HepG2 (cell line): Measurements from ENCODE around the gene MMP25. TPM values are rescaled to one million over a fixed set of nuclear protein-coding genes. Genes with fewer than 3 reads are reported as not detected.

Experiments used
- MEIS1 ChIP-seq: sonication (generic); formaldehyde crosslinking; IDR thresholded peaks from 2 replicates; pipeline ENCODE4 v1.9.0; 2021; ENCODE audit warnings: mild to moderate bottlenecking, missing genetic modification reagents, moderate library complexity, borderline replicate concordance
- MIER2 ChIP-seq: IDR thresholded peaks from 2 replicates; pipeline ENCODE4 v1.6.1; 2016; ENCODE audit warnings: missing biosample characterization, missing genetic modification reagents
- MTF2 ChIP-seq: sonication (generic); formaldehyde crosslinking; IDR thresholded peaks from 2 replicates; pipeline ENCODE4 v1.5.0; 2020; ENCODE audit warnings: missing genetic modification reagents, borderline replicate concordance
- MZF1 ChIP-seq: sonication (generic); formaldehyde crosslinking; IDR thresholded peaks from 2 replicates; pipeline ENCODE4 v1.8.1; 2023; ENCODE audit warnings: mild to moderate bottlenecking, missing genetic modification reagents, borderline replicate concordance
- NONO ChIP-seq, 2 experiments: fragments of 450-650 bp in 1 of 2; sonication (generic) in 1 of 2; formaldehyde crosslinking in 1 of 2; IDR thresholded peaks in 1 of 2; conservative IDR thresholded peaks in 1 of 2; 2 replicates each; pipeline versions ENCODE4 v1.6.1 to v1.8.0; 2017 to 2022; ENCODE audit warnings: mild to moderate bottlenecking in 1 of 2, missing genetic modification reagents in 1 of 2, moderate library complexity in 1 of 2
- RFX3 ChIP-seq: IDR thresholded peaks from 2 replicates; pipeline ENCODE4 v1.6.1; 2016; ENCODE audit warnings: missing biosample characterization, missing genetic modification reagents
- RFXANK ChIP-seq: IDR thresholded peaks from 2 replicates; pipeline ENCODE4 v1.6.1; 2016
- SATB2 ChIP-seq: sonication (generic); formaldehyde crosslinking; IDR thresholded peaks from 2 replicates; pipeline ENCODE4 v1.5.0; 2020; ENCODE audit warnings: missing genetic modification reagents
- SOX13 ChIP-seq, 3 experiments: fragments of 450-650 bp in 1 of 3; sonication (generic) in 1 of 3; formaldehyde crosslinking in 1 of 3; IDR thresholded peaks in 2 of 3; conservative IDR thresholded peaks in 1 of 3; 2 replicates each; pipeline versions ENCODE4 v1.5.0 to v1.6.1; 2016 to 2020; ENCODE audit warnings: antibody characterized with exemption in 1 of 3, mild to moderate bottlenecking in 1 of 3, missing compliant biosample characterization in 1 of 3, missing genetic modification reagents in 1 of 3, moderate library complexity in 1 of 3
- SPEN ChIP-seq: sonication (generic); formaldehyde crosslinking; IDR thresholded peaks from 2 replicates; pipeline ENCODE4 v1.5.1; 2020; ENCODE audit warnings: low read depth, mild to moderate bottlenecking, missing genetic modification reagents
- TP53 ChIP-seq: sonication (generic); formaldehyde crosslinking; conservative IDR thresholded peaks from 2 replicates; pipeline ENCODE4 v1.4.0; 2020; ENCODE audit warnings: missing genetic modification reagents
- ZKSCAN5 ChIP-seq: sonication (generic); formaldehyde crosslinking; IDR thresholded peaks from 2 replicates; pipeline ENCODE4 v1.5.1; 2020; ENCODE audit warnings: mild to moderate bottlenecking, missing genetic modification reagents
- ZNF260 ChIP-seq: sonication (generic); formaldehyde crosslinking; IDR thresholded peaks from 2 replicates; pipeline ENCODE4 v1.4.0; 2020; ENCODE audit warnings: missing genetic modification reagents, low read depth, mild to moderate bottlenecking, borderline replicate concordance
- ZNF75D ChIP-seq: sonication (generic); formaldehyde crosslinking; IDR thresholded peaks from 2 replicates; pipeline ENCODE4 v1.8.1; 2023; ENCODE audit warnings: missing genetic modification reagents, mild to moderate bottlenecking, borderline replicate concordance
- polyA plus RNA-seq, 8 experiments: library from polyadenylated mRNA; depleted of rRNA in 3 of 8; stranded (reverse) in 7 of 8; unstranded in 1 of 8; fragments of >200 nt; fragmentation: Illumina TruSeq in 4 of 8; extraction: Trizol in 4 of 8; gene quantifications; 2 replicates each; pipeline versions ENCODE4 v1.2.1 to v1.2.3, GENCODE V29; 2011 to 2016; ENCODE audit warnings: low read depth in 4 of 8, missing spikeins in 1 of 8, mixed read lengths in 1 of 8; ENCODE audit not compliant: insufficient read depth in 1 of 8
- total RNA-seq, 5 experiments: library from RNA; depleted of rRNA; stranded (reverse); fragments of >200 nt; fragmentation: Illumina TruSeq; extraction: Trizol; gene quantifications; 2 replicates each; pipeline ENCODE4 v1.2.3, GENCODE V29; 2016; ENCODE audit warnings: low read depth in 1 of 5
- TF ChIP-seq, protein P1 (sequence below): sonication (generic); formaldehyde crosslinking; IDR thresholded peaks from 2 replicates; pipeline ENCODE4 v1.4.0; 2020; ENCODE audit warnings: mild to moderate bottlenecking, missing genetic modification reagents
- TF ChIP-seq, protein P2 (sequence below): IDR thresholded peaks from 2 replicates; pipeline ENCODE4 v1.6.1; 2016
- TF ChIP-seq, protein P3 (sequence below): sonication (generic); formaldehyde crosslinking; IDR thresholded peaks from 2 replicates; pipeline ENCODE4 v1.9.0; 2022; ENCODE audit warnings: low read depth, missing genetic modification reagents
- TF ChIP-seq, protein P4 (sequence below): sonication (generic); formaldehyde crosslinking; IDR thresholded peaks from 2 replicates; pipeline ENCODE4 v1.5.0; 2020; ENCODE audit warnings: mild to moderate bottlenecking, missing genetic modification reagents
- TF ChIP-seq, protein P5 (sequence below): sonication (generic); formaldehyde crosslinking; IDR thresholded peaks from 2 replicates; pipeline ENCODE4 v1.5.0; 2020; ENCODE audit warnings: mild to moderate bottlenecking, missing genetic modification reagents

Gene MMP25
- total and polyA plus RNA-seq, 2 of the 13 experiments (the other 11 are each of a cell fraction or from before 2014, with no cell fraction given): 0.04 to 0.08 TPM

DNA sequence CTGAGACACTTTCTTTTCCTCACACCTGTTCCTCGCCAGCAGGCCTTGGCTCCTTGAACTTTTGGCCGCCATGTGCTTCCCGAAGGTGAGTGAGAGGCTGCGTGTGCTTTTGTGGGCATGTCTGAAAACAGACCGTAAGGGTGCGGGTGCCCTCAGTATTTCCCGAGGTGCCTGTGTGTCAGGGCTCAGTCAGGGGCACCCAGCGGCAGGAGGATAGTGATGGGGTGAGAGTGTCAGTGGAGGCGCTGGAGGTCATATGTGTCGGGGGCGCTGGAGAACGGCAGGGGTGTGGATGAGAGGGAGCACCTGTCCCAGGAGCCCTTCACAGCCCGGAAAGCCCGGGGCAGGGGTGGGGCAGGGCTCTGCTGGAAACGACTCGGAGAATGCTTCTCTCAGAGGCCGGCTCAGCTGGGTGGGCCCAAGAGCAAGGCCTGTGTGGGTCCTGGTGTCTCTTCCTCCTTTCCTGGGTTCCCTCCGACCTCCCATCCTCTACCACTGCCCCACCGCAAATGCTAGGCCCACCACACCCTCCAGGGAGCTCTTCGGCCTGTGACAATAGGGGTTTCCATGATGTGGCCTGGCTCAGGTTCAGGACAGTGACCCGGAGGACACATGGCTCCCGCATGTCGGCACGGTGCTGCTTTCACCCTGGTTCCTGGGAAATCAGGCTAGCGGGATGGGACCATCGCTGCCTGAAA, 19.5 kb downstream of the MMP25 start (continued):
- TF ChIP-seq, protein P1, sequence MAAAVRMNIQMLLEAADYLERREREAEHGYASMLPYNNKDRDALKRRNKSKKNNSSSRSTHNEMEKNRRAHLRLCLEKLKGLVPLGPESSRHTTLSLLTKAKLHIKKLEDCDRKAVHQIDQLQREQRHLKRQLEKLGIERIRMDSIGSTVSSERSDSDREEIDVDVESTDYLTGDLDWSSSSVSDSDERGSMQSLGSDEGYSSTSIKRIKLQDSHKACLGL: no peak; the same call in none of the 2 replicates
- no peak for TF ChIP-seq MEIS1 (CRISPR knock-in tag)
- no peak for TF ChIP-seq ZKSCAN5 (CRISPR knock-in tag)
- no peak for TF ChIP-seq ZNF75D (CRISPR knock-in tag)
- no peak for TF ChIP-seq MZF1
- no peak for TF ChIP-seq RFX3 (CRISPR knock-in tag)
- TF ChIP-seq MTF2 (CRISPR knock-in tag): no peak
- TF ChIP-seq, protein P2, sequence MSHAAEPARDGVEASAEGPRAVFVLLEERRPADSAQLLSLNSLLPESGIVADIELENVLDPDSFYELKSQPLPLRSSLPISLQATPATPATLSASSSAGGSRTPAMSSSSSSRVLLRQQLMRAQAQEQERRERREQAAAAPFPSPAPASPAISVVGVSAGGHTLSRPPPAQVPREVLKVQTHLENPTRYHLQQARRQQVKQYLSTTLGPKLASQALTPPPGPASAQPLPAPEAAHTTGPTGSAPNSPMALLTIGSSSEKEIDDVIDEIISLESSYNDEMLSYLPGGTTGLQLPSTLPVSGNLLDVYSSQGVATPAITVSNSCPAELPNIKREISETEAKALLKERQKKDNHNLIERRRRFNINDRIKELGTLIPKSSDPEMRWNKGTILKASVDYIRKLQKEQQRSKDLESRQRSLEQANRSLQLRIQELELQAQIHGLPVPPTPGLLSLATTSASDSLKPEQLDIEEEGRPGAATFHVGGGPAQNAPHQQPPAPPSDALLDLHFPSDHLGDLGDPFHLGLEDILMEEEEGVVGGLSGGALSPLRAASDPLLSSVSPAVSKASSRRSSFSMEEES (CRISPR knock-in tag): no peak
- TF ChIP-seq SATB2 (CRISPR knock-in tag): no peak
- no peak for TF ChIP-seq SPEN
- TF ChIP-seq, protein P3, sequence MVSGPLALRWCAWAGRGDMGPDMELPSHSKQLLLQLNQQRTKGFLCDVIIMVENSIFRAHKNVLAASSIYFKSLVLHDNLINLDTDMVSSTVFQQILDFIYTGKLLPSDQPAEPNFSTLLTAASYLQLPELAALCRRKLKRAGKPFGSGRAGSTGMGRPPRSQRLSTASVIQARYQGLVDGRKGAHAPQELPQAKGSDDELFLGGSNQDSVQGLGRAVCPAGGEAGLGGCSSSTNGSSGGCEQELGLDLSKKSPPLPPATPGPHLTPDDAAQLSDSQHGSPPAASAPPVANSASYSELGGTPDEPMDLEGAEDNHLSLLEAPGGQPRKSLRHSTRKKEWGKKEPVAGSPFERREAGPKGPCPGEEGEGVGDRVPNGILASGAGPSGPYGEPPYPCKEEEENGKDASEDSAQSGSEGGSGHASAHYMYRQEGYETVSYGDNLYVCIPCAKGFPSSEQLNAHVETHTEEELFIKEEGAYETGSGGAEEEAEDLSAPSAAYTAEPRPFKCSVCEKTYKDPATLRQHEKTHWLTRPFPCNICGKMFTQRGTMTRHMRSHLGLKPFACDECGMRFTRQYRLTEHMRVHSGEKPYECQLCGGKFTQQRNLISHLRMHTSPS: no peak
- no peak for TF ChIP-seq NONO (IDR thresholded peaks at IDR 0.05)
- TF ChIP-seq NONO (CRISPR knock-in tag; conservative IDR thresholded peaks at IDR 0.05): no peak
- TF ChIP-seq TP53 (CRISPR knock-in tag): no peak
- no peak for TF ChIP-seq SOX13 (IDR thresholded peaks at IDR 0.05)
- TF ChIP-seq SOX13 (CRISPR knock-in tag; conservative IDR thresholded peaks at IDR 0.05 in 1 of 2, IDR thresholded peaks at IDR 0.05 in 1 of 2): no peak
- TF ChIP-seq ZNF260 (CRISPR knock-in tag): no peak
- TF ChIP-seq, protein P4, sequence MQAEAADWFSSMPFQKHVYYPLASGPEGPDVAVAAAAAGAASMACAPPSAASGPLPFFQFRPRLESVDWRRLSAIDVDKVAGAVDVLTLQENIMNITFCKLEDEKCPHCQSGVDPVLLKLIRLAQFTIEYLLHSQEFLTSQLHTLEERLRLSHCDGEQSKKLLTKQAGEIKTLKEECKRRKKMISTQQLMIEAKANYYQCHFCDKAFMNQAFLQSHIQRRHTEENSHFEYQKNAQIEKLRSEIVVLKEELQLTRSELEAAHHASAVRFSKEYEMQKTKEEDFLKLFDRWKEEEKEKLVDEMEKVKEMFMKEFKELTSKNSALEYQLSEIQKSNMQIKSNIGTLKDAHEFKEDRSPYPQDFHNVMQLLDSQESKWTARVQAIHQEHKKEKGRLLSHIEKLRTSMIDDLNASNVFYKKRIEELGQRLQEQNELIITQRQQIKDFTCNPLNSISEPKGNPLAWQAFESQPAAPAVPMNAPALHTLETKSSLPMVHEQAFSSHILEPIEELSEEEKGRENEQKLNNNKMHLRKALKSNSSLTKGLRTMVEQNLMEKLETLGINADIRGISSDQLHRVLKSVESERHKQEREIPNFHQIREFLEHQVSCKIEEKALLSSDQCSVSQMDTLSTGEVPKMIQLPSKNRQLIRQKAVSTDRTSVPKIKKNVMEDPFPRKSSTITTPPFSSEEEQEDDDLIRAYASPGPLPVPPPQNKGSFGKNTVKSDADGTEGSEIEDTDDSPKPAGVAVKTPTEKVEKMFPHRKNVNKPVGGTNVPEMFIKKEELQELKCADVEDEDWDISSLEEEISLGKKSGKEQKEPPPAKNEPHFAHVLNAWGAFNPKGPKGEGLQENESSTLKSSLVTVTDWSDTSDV: no peak
- TF ChIP-seq RFXANK (CRISPR knock-in tag): no peak
- TF ChIP-seq, protein P5, sequence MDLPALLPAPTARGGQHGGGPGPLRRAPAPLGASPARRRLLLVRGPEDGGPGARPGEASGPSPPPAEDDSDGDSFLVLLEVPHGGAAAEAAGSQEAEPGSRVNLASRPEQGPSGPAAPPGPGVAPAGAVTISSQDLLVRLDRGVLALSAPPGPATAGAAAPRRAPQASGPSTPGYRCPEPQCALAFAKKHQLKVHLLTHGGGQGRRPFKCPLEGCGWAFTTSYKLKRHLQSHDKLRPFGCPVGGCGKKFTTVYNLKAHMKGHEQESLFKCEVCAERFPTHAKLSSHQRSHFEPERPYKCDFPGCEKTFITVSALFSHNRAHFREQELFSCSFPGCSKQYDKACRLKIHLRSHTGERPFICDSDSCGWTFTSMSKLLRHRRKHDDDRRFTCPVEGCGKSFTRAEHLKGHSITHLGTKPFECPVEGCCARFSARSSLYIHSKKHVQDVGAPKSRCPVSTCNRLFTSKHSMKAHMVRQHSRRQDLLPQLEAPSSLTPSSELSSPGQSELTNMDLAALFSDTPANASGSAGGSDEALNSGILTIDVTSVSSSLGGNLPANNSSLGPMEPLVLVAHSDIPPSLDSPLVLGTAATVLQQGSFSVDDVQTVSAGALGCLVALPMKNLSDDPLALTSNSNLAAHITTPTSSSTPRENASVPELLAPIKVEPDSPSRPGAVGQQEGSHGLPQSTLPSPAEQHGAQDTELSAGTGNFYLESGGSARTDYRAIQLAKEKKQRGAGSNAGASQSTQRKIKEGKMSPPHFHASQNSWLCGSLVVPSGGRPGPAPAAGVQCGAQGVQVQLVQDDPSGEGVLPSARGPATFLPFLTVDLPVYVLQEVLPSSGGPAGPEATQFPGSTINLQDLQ: no peak
- TF ChIP-seq MIER2 (CRISPR knock-in tag): no peak
